Endodermal cell (in vitro differentiated cells): ENCODE measurements around the gene LRP8. TPM values are rescaled to one million over a fixed set of nuclear protein-coding genes. Genes with fewer than 3 reads are reported as not detected.

ENCODE experiments used
- DNase-seq: peaks from one replicate; pipeline ENCODE4 v3.0.0-alpha.2; 2017
- H3K27ac ChIP-seq: 2 replicates; pipeline ENCODE4 v1.5.1; 2013; ENCODE audit warnings: mild to moderate bottlenecking, low read depth, low read length, moderate library complexity
- H3K27me3 ChIP-seq: 2 replicates; pipeline ENCODE4 v1.6.1; 2013; ENCODE audit warnings: mild to moderate bottlenecking, low read length, moderate library complexity; ENCODE audit not compliant: insufficient read depth, control insufficient read depth, poor library complexity, severe bottlenecking
- H3K36me3 ChIP-seq: 2 replicates; pipeline ENCODE4 v1.7.0; 2013; ENCODE audit warnings: mild to moderate bottlenecking, low read length, moderate library complexity; ENCODE audit not compliant: control insufficient read depth, insufficient read depth
- H3K4me1 ChIP-seq: one replicate; pipeline ENCODE4 v1.7.0; 2013; ENCODE audit warnings: low read length; ENCODE audit not compliant: control insufficient read depth, insufficient read depth
- H3K4me3 ChIP-seq: 2 replicates; pipeline ENCODE4 v1.5.1; 2013; ENCODE audit warnings: mild to moderate bottlenecking, low read length, moderate library complexity
- H3K9ac ChIP-seq: 2 replicates; pipeline ENCODE4 v1.6.1; 2013; ENCODE audit warnings: mild to moderate bottlenecking, low read length, moderate library complexity; ENCODE audit not compliant: poor library complexity, severe bottlenecking; ENCODE audit errors: extremely low read depth
- H3K9me3 ChIP-seq: 2 replicates; pipeline ENCODE4 v1.6.1; 2013; ENCODE audit warnings: mild to moderate bottlenecking, low read length, moderate library complexity; ENCODE audit not compliant: control insufficient read depth
- H3K27ac Mint-ChIP-seq: 2 replicates; pipeline ENCODE4 v1.8.0; 2020; ENCODE audit warnings: mixed read lengths
- H3K27me3 Mint-ChIP-seq: 2 replicates; pipeline ENCODE4 v1.8.0; 2021; ENCODE audit warnings: mild to moderate bottlenecking, mixed read lengths; ENCODE audit not compliant: insufficient read depth
- H3K36me3 Mint-ChIP-seq: 2 replicates; pipeline ENCODE4 v1.8.0; 2020; ENCODE audit warnings: low read depth, mixed read lengths
- H3K4me1 Mint-ChIP-seq: 2 replicates; pipeline ENCODE4 v1.8.0; 2020; ENCODE audit warnings: mixed read lengths
- H3K4me3 Mint-ChIP-seq: 2 replicates; pipeline ENCODE4 v1.8.0; 2020; ENCODE audit warnings: mild to moderate bottlenecking, moderate library complexity, mixed read lengths
- H3K9me3 Mint-ChIP-seq: 2 replicates; pipeline ENCODE4 v1.8.0; 2020; ENCODE audit warnings: mild to moderate bottlenecking, mixed read lengths
- CTCF ChIP-seq: fragments of 200-600 bp; sonication (generic); conservative IDR thresholded peaks from 2 replicates; pipeline ENCODE4 v1.5.0; 2021; ENCODE audit warnings: antibody characterized with exemption, mild to moderate bottlenecking
- WGBS, 2 experiments: methylation state at CpG; one replicate each; pipeline versions ENCODE4 v1.1.5 to v1.1.7; 2013; ENCODE audit warnings: missing lambda C conversion rate in 2 of 2, mixed read lengths in 1 of 2; ENCODE audit not compliant: insufficient coverage in 1 of 2, insufficient read length in 1 of 2; 5-methylcytosine and 5-hydroxymethylcytosine counted together
- total RNA-seq, 2 donors: library from RNA; stranded (reverse); fragmentation: NEBNext Ultra II Directional in 1 of 2; extraction: Animal tissue kit (Norgen Biotek cat#: 25700) in 1 of 2; gene quantifications; 2 replicates in 1 of 2; 3 replicates in 1 of 2; pipeline ENCODE4 v1.2.1, GENCODE V29; 2021

LRP8 gene
- total RNA-seq, 2 donors from 2014 or later, result 29.1 to 39.6 TPM

GRCh38 chr1:53320646-53321045 lies 7.2 kb downstream of the LRP8 start:
- Histone ChIP-seq H3K9ac (no peak overlapping the region), H3K36me3 (peaks cover 35% of the 10 kb centered on the region), H3K4me3 (no peak overlapping the region), H3K27me3 (no peaks in the 10 kb centered on the region), H3K27ac (no peak overlapping the region), H3K9me3 (no peaks in the 10 kb centered on the region), H3K4me1 (peaks cover 4% of the 10 kb centered on the region)
- DNase-seq, result no peak
- Mint-ChIP-seq H3K27ac (no peak overlapping the region), H3K9me3 (no peaks in the 10 kb centered on the region), H3K36me3 (peaks cover 44% of the 10 kb centered on the region), H3K27me3 (no peaks in the 10 kb centered on the region), H3K4me3 (no peak overlapping the region), H3K4me1 (peaks cover 29% of the 10 kb centered on the region)
- WGBS, 2 experiments, result 95 to 96% methylated on average over 3 to 7 of the region's 7 CpGs
- no peak for TF ChIP-seq CTCF

GRCh38 chr1:53319296-53320101 lies 8.4 kb downstream of the LRP8 start:
- no peak for DNase-seq
- no peaks in the 10 kb centered on the region for H3K27me3 ChIP-seq
- H3K4me3 Mint-ChIP-seq, result no peak overlapping the region
- H3K27ac ChIP-seq, result peak overlapping the region; percentile 32
- no peak overlapping the region for H3K27ac Mint-ChIP-seq
- H3K9me3 Mint-ChIP-seq, result no peaks in the 10 kb centered on the region
- H3K9ac ChIP-seq, result no peak overlapping the region
- peaks cover 34% of the 10 kb centered on the region for H3K36me3 Mint-ChIP-seq
- H3K27me3 Mint-ChIP-seq, result no peaks in the 10 kb centered on the region
- no peak for TF ChIP-seq CTCF
- H3K4me1 Mint-ChIP-seq, result peaks cover 21% of the 10 kb centered on the region
- no peaks in the 10 kb centered on the region for H3K9me3 ChIP-seq
- H3K4me3 ChIP-seq, result no peak overlapping the region
- H3K36me3 ChIP-seq, result peaks cover 27% of the 10 kb centered on the region
- peaks cover 7% of the 10 kb centered on the region for H3K4me1 ChIP-seq
- 92 to 93% methylated on average over 13 to 20 of the region's 20 CpGs for WGBS, 2 experiments

- 90 to 93% methylated on average over 9 to 13 of the region's 13 CpGs for WGBS, 2 experiments
- H3K4me1 Mint-ChIP-seq, result peaks cover 21% of the 10 kb centered on the region
- no peaks in the 10 kb centered on the region for H3K27me3 ChIP-seq
- no peaks in the 10 kb centered on the region for H3K9me3 ChIP-seq
- H3K27me3 Mint-ChIP-seq, result no peaks in the 10 kb centered on the region
- TF ChIP-seq CTCF, result no peak
- H3K27ac ChIP-seq, result no peak overlapping the region
- no peak overlapping the region for H3K4me3 Mint-ChIP-seq
- H3K36me3 ChIP-seq, result peaks cover 20% of the 10 kb centered on the region
- no peak overlapping the region for H3K9ac ChIP-seq
- no peak for DNase-seq
- peaks cover 32% of the 10 kb centered on the region for H3K36me3 Mint-ChIP-seq
- no peaks in the 10 kb centered on the region for H3K9me3 Mint-ChIP-seq
- H3K4me3 ChIP-seq, result no peak overlapping the region
- H3K27ac Mint-ChIP-seq, result peak overlapping the region; percentile 26
- H3K4me1 ChIP-seq, result peaks cover 7% of the 10 kb centered on the region
Observed at GRCh38 chr1:53317646-53318539, 10.0 kb downstream of the LRP8 start.
